GM18498 (cell line): ENCODE measurements around the gene DENND4B.
"Not testable (repeated sequence)": the region's sequence is repeated elsewhere in the genome, so short reads cannot be mapped to it uniquely, and the experiment has no call there.

Experiments used
- ATAC-seq: cut with Tn5 transposase; IDR thresholded peaks from one replicate; pipeline ENCODE4 v1.9.1; 2021; ENCODE audit warnings: mild to moderate bottlenecking, moderate library complexity; ENCODE audit not compliant: unreplicated experiment

The DENND4B gene

GRCh38 chr1:153929426-153929825 is 17.1 kb downstream of the DENND4B start:
- ATAC-seq = no peak

GRCh38 chr1:153928791-153929341 is 17.7 kb downstream of the DENND4B start:
- ATAC-seq = no peak

- no peak for ATAC-seq
These were observed 18.3 kb downstream of the DENND4B start for GRCh38 chr1:153928245-153928644.

GRCh38 chr1:153926405-153926804 is 20.1 kb downstream of the DENND4B start:
- no peak for ATAC-seq

GRCh38 chr1:153922972-153923925 is 23.3 kb downstream of the DENND4B start, which contains the start of gene GATAD2B:
GATAD2B (minus strand) TSS chr1:153922972; CDS start chr1:153828347, 94,625 bp downstream.
- ATAC-seq = peak; percentile 95

DNA sequence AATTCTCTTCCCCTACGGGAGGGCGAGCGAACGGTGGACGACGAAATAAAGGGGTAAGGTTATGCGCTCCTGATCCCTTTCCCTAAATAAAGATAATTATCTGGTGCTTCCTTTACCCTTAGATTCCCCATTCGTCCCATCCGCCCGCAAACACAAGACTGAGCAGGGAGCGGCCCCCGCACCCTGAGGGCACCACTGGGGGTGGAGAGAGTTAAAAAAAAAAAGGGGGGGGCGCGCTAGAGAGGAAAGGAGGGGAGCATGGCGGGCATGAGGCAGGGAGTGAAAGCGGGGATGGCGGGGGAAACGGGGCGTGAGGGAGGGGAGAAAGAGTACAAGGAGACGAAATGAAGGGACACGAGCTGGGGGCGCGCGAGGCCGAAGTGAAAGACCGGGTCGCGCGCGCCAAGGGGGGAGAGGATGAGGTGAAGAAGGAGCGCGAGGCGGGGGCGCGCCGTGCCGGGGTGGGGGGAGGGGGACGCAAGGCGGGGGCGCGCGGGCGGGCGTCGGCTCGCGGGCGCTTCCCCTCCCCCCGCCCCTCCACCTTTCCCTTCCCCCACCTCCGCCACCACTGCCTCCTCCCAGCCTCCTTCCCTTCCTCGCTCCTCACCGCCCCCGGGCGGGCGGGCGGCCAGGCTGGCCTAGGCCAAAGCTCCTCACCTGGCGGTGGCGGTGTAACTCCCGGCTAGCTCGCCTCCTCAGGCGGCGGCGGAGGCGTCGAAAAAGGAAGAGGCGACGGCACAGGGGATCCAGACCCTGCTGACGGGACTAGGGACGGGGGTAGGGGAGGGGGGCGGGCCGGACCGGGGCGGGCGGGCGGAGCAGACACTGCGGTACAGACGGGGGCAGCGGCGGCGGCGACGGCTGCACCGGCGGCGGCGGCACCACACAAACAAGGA is 24.2 kb downstream of the DENND4B start:
- peak; percentile 27 for ATAC-seq

- ATAC-seq = no peak
These were observed 24.8 kb downstream of the DENND4B start for GRCh38 chr1:153921803-153922075.

GRCh38 chr1:153921080-153921802 is 25.3 kb downstream of the DENND4B start:
- ATAC-seq = no peak

GRCh38 chr1:153919876-153920852 is 26.4 kb downstream of the DENND4B start:
- no peak for ATAC-seq

- no peak for ATAC-seq
These were observed 30.2 kb downstream of the DENND4B start for GRCh38 chr1:153916297-153916696.

GRCh38 chr1:153912349-153912748 is 34.2 kb downstream of the DENND4B start:
- no peak for ATAC-seq

DNA sequence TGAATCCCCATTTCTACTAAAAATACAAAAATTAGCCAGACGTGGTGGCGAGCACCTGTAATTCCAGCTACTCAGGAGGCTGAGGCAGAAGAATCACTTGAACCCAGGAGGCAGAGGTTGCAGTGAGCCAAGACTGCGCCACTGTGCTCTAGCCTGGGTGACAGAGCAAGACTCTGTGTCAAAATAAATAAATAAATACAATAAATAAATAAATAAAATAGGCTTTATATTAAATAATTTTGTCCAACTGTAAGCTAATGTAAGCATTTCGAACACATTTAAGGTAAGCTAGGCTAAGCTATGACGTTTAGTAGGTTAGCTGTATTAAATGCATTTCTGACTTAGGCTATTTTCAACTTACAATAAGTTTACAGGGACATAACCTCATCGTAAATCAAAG is 36.0 kb downstream of the DENND4B start:
- ATAC-seq = not testable (repeated sequence)

DNA sequence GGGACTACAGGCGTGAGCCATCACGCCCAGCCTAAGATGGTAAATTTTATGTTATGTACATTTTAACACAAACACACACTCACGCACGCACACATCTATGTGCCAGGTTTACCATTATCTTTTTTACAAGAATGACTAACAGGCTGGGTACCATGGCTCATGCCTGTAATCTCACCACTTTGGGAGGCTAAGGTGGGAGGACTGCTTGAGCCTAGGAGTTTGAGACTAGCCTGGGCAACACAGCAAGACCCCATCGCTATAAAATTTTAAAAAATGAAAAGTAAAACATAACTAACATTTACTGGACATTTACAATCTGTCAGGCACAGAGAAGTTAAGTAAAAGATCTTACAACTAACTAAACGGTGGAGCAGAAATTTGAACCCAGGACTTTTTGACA is 38.4 kb downstream of the DENND4B start:
- ATAC-seq = no peak

- no peak for ATAC-seq
These were observed 39.4 kb downstream of the DENND4B start for GRCh38 chr1:153907134-153907533.

GRCh38 chr1:153906396-153906795 is 40.1 kb downstream of the DENND4B start:
- no peak for ATAC-seq

DNA sequence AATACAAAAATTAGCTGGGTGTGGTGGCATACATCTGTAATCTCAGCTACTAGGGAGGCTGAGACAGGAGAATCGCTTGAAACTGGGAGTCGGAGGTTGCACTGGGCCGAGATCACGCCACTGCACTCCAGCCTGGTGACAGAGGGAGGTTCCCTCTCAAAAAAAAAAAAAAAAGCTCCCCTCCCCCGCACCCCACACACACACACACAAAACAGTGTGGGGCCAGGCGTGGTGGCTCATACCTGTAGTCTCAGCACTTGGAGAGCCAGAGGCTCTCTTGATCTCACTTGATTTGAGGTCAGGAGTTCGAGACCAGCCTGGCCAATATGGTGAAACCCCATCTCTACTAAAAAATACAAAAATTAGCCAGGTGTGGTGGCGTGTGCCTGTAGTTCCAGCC is 40.6 kb downstream of the DENND4B start:
- ATAC-seq = not testable (repeated sequence)

DNA sequence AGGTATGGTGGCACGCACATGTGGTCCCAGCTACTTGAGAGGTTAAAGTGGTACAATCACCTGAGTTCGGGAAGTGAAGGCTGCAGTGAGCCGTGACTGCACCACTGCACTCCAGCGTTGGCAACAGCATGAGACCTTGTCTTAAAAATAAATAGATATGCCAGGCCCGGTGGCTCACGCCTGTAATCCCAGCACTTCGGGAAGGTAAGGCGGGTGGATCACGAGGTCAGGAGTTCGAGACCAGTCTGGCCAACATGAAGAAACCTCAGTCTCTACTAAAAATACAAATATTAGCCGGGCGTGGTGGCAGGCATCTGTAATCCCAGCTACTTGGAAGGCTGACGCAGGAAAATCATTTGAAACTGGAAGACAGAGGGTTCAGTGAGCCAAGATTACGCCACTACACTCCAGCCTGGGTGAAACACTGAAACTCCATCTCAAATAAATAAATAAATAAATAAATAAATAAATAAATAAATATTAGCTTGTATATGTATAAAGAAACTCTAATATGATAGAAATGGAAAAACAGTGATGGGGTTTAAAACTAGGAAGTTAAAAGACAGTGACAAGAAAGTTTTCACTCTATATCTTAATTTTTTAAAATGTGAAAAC is 42.6 kb downstream of the DENND4B start:
- no peak for ATAC-seq

DNA sequence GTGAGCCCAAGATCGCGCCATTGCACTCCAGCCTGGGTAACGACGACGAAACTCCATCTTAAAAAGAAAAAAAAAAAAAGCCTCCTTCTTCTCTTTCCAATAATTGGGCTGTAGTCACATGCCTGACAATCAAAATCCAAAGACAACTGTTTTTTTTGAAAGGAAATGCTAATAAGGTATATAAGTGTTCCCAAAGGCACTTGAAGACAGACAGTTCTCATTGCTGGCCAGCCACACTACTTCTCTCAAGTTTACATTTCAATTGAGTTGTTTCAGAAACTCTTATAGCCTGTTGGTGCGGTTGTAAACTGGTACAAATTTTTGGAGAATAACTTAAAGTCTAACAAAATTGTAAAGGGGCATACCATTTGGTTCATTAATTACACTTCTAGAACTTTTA is 47.0 kb downstream of the DENND4B start:
- ATAC-seq = no peak

- not testable (repeated sequence) for ATAC-seq
These were observed 50.7 kb downstream of the DENND4B start for GRCh38 chr1:153895866-153896265.
